Stimulated activated CD4-positive, alpha-beta T cell treated with anti-CD3 and anti-CD28 coated beads, TNF-alpha, amount 100 ng/mL, for 48 hours (primary cell): Measurements from ENCODE around the gene CPNE4.
A peak's percentile ranks its signal among the peaks of the same experiment; 100 is the strongest.

Experiments
- DNase-seq, 3 donors: peaks; one replicate each; pipeline ENCODE4 v3.0.0-alpha.2; 2020; ENCODE audit warnings: low read depth in 3 of 3

CPNE4 gene

GRCh38 chr3:131735116-131735515 is 299.7 kb downstream of the CPNE4 start:
- DNase-seq, result no peak

- no peak for DNase-seq
These were observed 301.6 kb downstream of the CPNE4 start for GRCh38 chr3:131733086-131733841.

- peak in 2 of 3 donors; percentile 7 to 14 for DNase-seq
These were observed 303.1 kb downstream of the CPNE4 start for GRCh38 chr3:131731709-131732108.

- DNase-seq, result no peak
These were observed 304.2 kb downstream of the CPNE4 start for GRCh38 chr3:131730581-131730980.

GRCh38 chr3:131729643-131730017 is 305.2 kb downstream of the CPNE4 start:
- no peak for DNase-seq

GRCh38 chr3:131728898-131729642 is 305.7 kb downstream of the CPNE4 start:
- DNase-seq, result no peak

GRCh38 chr3:131725414-131725813 is 309.4 kb downstream of the CPNE4 start:
- no peak for DNase-seq

- no peak for DNase-seq
These were observed 311.5 kb downstream of the CPNE4 start for GRCh38 chr3:131723343-131723742.

- DNase-seq, result no peak
These were observed 317.3 kb downstream of the CPNE4 start for GRCh38 chr3:131717493-131717892.

- no peak for DNase-seq
These were observed 317.9 kb downstream of the CPNE4 start for GRCh38 chr3:131716943-131717342.

- DNase-seq, result no peak
These were observed 318.8 kb downstream of the CPNE4 start for GRCh38 chr3:131716007-131716406.

GRCh38 chr3:131714585-131715220 is 320.1 kb downstream of the CPNE4 start:
- DNase-seq, result no peak

GRCh38 chr3:131713416-131714123 is 321.2 kb downstream of the CPNE4 start:
- no peak for DNase-seq

GRCh38 chr3:131712662-131713061 is 322.2 kb downstream of the CPNE4 start:
- no peak for DNase-seq

- no peak for DNase-seq
These were observed 323.6 kb downstream of the CPNE4 start for GRCh38 chr3:131711114-131711768.

- no peak for DNase-seq
These were observed 326.6 kb downstream of the CPNE4 start for GRCh38 chr3:131708241-131708640.

- DNase-seq, result no peak
These were observed 329.2 kb downstream of the CPNE4 start for GRCh38 chr3:131705558-131706051.

- no peak for DNase-seq
These were observed 329.7 kb downstream of the CPNE4 start for GRCh38 chr3:131705099-131705498.

- no peak for DNase-seq
These were observed 330.7 kb downstream of the CPNE4 start for GRCh38 chr3:131704098-131704497.

- DNase-seq, result no peak
These were observed 332.7 kb downstream of the CPNE4 start for GRCh38 chr3:131702146-131702545.

GRCh38 chr3:131701153-131701770 is 333.6 kb downstream of the CPNE4 start:
- DNase-seq, result no peak
